Ishikawa (cell line): ENCODE measurements around the gene PTPRU.

ENCODE experiments used
- TAF1 ChIP-seq: IDR thresholded peaks from 2 replicates; pipeline ENCODE4 v1.6.1; 2012; ENCODE audit warnings: low read depth, mild to moderate bottlenecking
- ZBTB7A ChIP-seq: IDR thresholded peaks from 2 replicates; pipeline ENCODE4 v1.6.1; 2012; ENCODE audit warnings: low read depth
- TF ChIP-seq, protein P1 (sequence below): IDR thresholded peaks from 2 replicates; pipeline ENCODE4 v1.6.1; 2012

GRCh38 chr1:29255134-29255666 is 18.9 kb downstream of the PTPRU start:
- TF ChIP-seq, protein P1, sequence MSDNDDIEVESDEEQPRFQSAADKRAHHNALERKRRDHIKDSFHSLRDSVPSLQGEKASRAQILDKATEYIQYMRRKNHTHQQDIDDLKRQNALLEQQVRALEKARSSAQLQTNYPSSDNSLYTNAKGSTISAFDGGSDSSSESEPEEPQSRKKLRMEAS, result no peak
- TF ChIP-seq ZBTB7A (no peak), TAF1 (no peak)
